Right lobe of liver (tissue), 6 donors: ENCODE measurements around the gene HNRNPDL. TPM values are rescaled to one million over a fixed set of nuclear protein-coding genes. Genes with fewer than 3 reads are reported as not detected.
A peak's percentile ranks its signal among the peaks of the same experiment; 100 is the strongest.

ENCODE experiments used
- ATAC-seq, 4 donors: fragments of 200-7000 bp; cut with Tn5 transposase; one replicate each; pipeline ENCODE4 v1.9.1; 2020; ENCODE audit warnings: mild to moderate bottlenecking in 4 of 4, moderate library complexity in 4 of 4
- DNase-seq, 3 donors: peaks; one replicate each; pipeline ENCODE4 v3.0.0-alpha.2; 2020
- H3K27ac ChIP-seq, 3 donors: fragments of 200-600 bp; one replicate each; pipeline ENCODE4 v1.8.0; 2022
- H3K27me3 ChIP-seq, 2 donors: fragments of 200-600 bp; one replicate each; pipeline ENCODE4 v1.8.0; 2022
- H3K36me3 ChIP-seq, 4 donors: fragments of 200-600 bp; sonication (generic) in 1 of 4; one replicate each; pipeline versions ENCODE4 v1.5.1 to v1.8.0; 2017 to 2022; ENCODE audit warnings: control low read depth in 1 of 4
- H3K4me1 ChIP-seq, 4 donors: fragments of 200-600 bp; sonication (generic) in 1 of 4; one replicate each; pipeline versions ENCODE4 v1.5.1 to v1.8.0; 2017 to 2022; ENCODE audit warnings: control low read depth in 1 of 4
- H3K4me3 ChIP-seq, 3 donors: fragments of 200-600 bp; one replicate each; pipeline ENCODE4 v1.8.0; 2022
- H3K9me3 ChIP-seq, 4 donors: fragments of 200-600 bp; sonication (generic) in 1 of 4; one replicate each; pipeline versions ENCODE4 v1.5.1 to v1.8.0; 2017 to 2022; ENCODE audit warnings: control low read depth in 1 of 4
- POLR2A ChIP-seq: fragments of 450-650 bp; IDR thresholded peaks from one replicate; pipeline ENCODE4 v1.6.1; 2017; ENCODE audit warnings: antibody characterized with exemption, mild to moderate bottlenecking
- WGBS: methylation state at CpG from one replicate; pipeline ENCODE4 v1.1.6; 2018; ENCODE audit warnings: low coverage, low lambda C conversion rate; ENCODE audit not compliant: insufficient coverage; ENCODE audit errors: missing lambda C conversion rate; 5-methylcytosine and 5-hydroxymethylcytosine counted together
- intact Hi-C, 2 donors: fragments of 100-400 bp; cut with DNase I; formaldehyde crosslinking; loops; one replicate each; pipeline versions ENCODE4 v1.11.2 to v1.14.1; 2022
- total RNA-seq, 6 experiments: library from RNA; depleted of rRNA in 2 of 6; stranded (reverse); fragments of >200 nt in 2 of 6; fragmentation: NEBNext Ultra II Directional in 3 of 6; extraction: Animal tissue kit (Norgen Biotek cat#: 25700) in 3 of 6; gene quantifications; one replicate each; pipeline versions ENCODE4 v1.1.0 to v1.2.4, GENCODE V29; 2016 to 2023
- TF ChIP-seq, protein P1 (sequence below), 4 donors: fragments of 200-600 bp in 3 of 4; fragments of 450-650 bp in 1 of 4; IDR thresholded peaks; one replicate each; pipeline versions ENCODE4 v1.5.1 to v1.8.0; 2016 to 2022; ENCODE audit warnings: antibody characterized with exemption in 4 of 4, mild to moderate bottlenecking in 2 of 4
- donor health status: DM: no; HTN: yes; CAD: no.
- donor health status: DM: no; HTN: no; CAD: no.
- donor health status: DM: no; HTN: no; CAD: no.
- donor health status: DM: no; HTN: yes; CAD: no.
- donor health status: DM: no; HTN: yes; CAD: no.

HNRNPDL gene
- total RNA-seq, 6 experiments from 2014 or later = 43.0 to 55.0 (median 52.4) TPM

DNA sequence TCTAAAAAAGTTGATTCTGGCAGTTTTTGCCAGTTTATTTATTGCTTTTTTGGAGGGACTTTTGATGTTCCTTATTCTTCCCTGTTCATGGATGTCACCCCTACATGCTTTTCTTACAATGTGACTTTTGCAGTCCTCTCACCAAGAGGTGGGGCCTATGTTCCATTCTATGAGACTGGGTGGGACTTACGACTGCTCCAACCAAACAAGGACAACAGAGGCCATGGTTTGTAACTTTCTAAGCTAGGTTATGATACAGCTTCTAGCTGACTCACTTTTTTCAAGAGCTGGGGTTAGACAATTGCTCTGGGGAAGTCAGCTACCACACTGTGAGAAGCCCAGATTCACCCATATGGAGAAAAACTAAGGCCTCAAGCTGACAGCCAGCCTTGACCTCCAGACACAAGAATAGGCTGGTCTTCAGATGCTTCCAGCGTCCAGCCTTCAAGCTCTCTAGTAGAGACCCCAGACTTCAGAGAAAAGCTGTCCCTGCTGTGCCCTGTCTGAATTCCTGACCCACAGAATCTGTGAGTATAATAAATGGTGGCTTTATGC lies 39.6 kb upstream of the HNRNPDL start:
- no peak for DNase-seq
- H3K27ac ChIP-seq = no peak overlapping the region
- no peaks in the 10 kb centered on the region for H3K27me3 ChIP-seq
- H3K4me1 ChIP-seq = no peaks in the 10 kb centered on the region
- no peak overlapping the region for H3K4me3 ChIP-seq
- WGBS = 50% methylated on average over 1 of the region's 2 CpGs
- intact Hi-C loops = loop anchor here in 1 of 2 donors (10.0 kb wide), 1 partner anchor 275 kb away; no protein-coding TSS in a partner anchor
- no peaks in the 10 kb centered on the region for H3K36me3 ChIP-seq
- peak in 3 of 4 donors; percentile 33 to 54 (median 41) for ATAC-seq
- no peak for TF ChIP-seq POLR2A
- TF ChIP-seq, protein P1, sequence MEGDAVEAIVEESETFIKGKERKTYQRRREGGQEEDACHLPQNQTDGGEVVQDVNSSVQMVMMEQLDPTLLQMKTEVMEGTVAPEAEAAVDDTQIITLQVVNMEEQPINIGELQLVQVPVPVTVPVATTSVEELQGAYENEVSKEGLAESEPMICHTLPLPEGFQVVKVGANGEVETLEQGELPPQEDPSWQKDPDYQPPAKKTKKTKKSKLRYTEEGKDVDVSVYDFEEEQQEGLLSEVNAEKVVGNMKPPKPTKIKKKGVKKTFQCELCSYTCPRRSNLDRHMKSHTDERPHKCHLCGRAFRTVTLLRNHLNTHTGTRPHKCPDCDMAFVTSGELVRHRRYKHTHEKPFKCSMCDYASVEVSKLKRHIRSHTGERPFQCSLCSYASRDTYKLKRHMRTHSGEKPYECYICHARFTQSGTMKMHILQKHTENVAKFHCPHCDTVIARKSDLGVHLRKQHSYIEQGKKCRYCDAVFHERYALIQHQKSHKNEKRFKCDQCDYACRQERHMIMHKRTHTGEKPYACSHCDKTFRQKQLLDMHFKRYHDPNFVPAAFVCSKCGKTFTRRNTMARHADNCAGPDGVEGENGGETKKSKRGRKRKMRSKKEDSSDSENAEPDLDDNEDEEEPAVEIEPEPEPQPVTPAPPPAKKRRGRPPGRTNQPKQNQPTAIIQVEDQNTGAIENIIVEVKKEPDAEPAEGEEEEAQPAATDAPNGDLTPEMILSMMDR (IDR thresholded peaks at IDR 0.05) = peak in 1 of 4 donors; percentile 4
- H3K9me3 ChIP-seq = no peaks in the 10 kb centered on the region

DNA sequence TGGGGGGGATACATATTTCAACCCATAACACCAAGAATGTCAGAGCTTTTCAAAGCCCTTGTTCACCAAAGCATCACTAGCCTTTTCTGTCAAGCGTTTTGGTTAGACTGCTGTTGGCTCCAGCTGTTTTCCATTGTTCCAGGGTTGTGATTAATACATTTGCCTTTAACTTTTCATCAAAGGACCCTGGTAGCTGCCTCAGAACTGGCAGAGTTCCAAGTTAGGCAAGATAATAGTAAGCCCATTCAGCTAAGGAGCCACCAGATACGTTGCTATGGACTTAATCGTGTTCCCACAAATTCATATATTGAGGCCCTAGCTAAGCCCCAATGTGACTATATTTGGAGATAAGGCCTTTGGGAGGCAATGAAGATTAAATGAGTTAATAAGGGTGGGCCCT lies 37.2 kb upstream of the HNRNPDL start:
- H3K36me3 ChIP-seq = no peaks in the 10 kb centered on the region
- peaks cover 0 to 5% (median 0%) of the 10 kb centered on the region in 4 donors for H3K4me1 ChIP-seq
- DNase-seq (no peak), ATAC-seq (no peak)
- TF ChIP-seq, protein P1 (IDR thresholded peaks at IDR 0.05) = no peak
- TF ChIP-seq POLR2A = no peak
- H3K27me3 ChIP-seq = no peaks in the 10 kb centered on the region
- intact Hi-C loops = loop anchor here in 1 of 2 donors (10.0 kb wide), 1 partner anchor 277 kb away; no protein-coding TSS in a partner anchor
- no peak overlapping the region for H3K4me3 ChIP-seq
- WGBS = 63% methylated on average over 3 of the region's 3 CpGs
- no peaks in the 10 kb centered on the region for H3K9me3 ChIP-seq
- no peak overlapping the region for H3K27ac ChIP-seq

DNA sequence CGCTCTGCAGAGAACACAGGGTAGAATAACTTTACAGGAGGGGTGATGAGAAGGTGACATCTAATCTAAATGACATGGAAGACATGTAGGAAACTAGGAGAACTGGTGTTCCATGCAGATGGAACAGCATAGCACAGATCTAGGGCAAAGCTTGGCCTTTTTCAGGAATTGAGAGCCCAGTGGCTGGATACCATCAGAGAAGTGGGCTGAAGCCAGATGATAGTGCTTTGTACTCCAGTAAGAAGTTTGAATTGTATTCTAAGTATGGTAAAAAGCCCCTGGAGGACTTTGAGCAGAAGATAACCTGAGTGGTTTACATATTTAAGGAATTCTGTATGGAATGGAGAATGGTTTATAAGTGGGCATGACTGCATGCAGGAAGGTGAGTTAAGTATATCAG lies 33.0 kb upstream of the HNRNPDL start:
- Histone ChIP-seq H3K4me3 (no peak overlapping the region), H3K9me3 (no peaks in the 10 kb centered on the region), H3K27me3 (no peaks in the 10 kb centered on the region), H3K36me3 (peaks cover 0 to 14% (median 0%) of the 10 kb centered on the region in 4 donors), H3K4me1 (peaks cover 0 to 5% (median 1%) of the 10 kb centered on the region in 4 donors), H3K27ac (no peak overlapping the region)
- 94% methylated on average over 1 of the region's 1 CpG for WGBS
- no peak for ATAC-seq
- DNase-seq = no peak
- intact Hi-C loops = loop anchor here (5.0 to 10.0 kb wide), 2 partner anchors 274 to 282 kb away; no protein-coding TSS in a partner anchor
- TF ChIP-seq, protein P1 (IDR thresholded peaks at IDR 0.05) = no peak
- no peak for TF ChIP-seq POLR2A

DNA sequence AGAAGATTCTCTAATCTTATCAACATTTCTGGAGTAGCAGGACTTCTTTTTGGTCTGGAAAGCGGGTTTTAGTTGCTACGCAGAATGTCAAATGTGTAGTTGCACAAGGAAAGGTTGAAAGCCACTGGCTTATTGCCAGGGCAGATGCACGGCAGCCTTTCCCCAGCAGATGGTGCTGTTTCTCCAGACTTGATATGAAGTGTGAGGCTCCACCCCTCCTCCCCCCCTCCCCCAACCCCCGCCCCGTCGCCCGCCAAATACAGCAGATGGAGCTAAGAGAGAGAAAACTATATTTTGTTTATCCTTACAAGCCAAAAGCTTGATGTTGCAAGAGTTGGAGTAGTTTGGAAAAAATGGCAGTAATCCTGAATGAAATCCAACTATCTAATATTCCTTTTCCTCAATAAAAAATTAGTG lies 32.2 kb upstream of the HNRNPDL start:
- H3K4me3 ChIP-seq = no peak overlapping the region
- peak; percentile 69 to 88 (median 75) for DNase-seq
- TF ChIP-seq, protein P1 (IDR thresholded peaks at IDR 0.05) = peak; percentile 71 to 95 (median 93)
- TF ChIP-seq POLR2A = no peak
- peaks cover 0 to 14% (median 0%) of the 10 kb centered on the region in 4 donors for H3K36me3 ChIP-seq
- no peaks in the 10 kb centered on the region for H3K9me3 ChIP-seq
- ATAC-seq = peak; percentile 96 to 99 (median 97)
- intact Hi-C loops = loop anchor here (5.0 to 10.0 kb wide), 2 partner anchors 275 to 282 kb away; no protein-coding TSS in a partner anchor
- 6% methylated on average over 7 of the region's 7 CpGs for WGBS
- no peak overlapping the region for H3K27ac ChIP-seq
- H3K27me3 ChIP-seq = no peaks in the 10 kb centered on the region
- peaks cover 0 to 5% (median 1%) of the 10 kb centered on the region in 4 donors for H3K4me1 ChIP-seq
